HG02885 (cell line): ENCODE measurements around the gene MAP3K7.

ENCODE experiments used
- ATAC-seq: cut with Tn5 transposase; IDR thresholded peaks from one replicate; pipeline ENCODE4 v1.9.1; 2021; ENCODE audit warnings: mild to moderate bottlenecking; ENCODE audit not compliant: unreplicated experiment, poor library complexity

Gene MAP3K7

DNA sequence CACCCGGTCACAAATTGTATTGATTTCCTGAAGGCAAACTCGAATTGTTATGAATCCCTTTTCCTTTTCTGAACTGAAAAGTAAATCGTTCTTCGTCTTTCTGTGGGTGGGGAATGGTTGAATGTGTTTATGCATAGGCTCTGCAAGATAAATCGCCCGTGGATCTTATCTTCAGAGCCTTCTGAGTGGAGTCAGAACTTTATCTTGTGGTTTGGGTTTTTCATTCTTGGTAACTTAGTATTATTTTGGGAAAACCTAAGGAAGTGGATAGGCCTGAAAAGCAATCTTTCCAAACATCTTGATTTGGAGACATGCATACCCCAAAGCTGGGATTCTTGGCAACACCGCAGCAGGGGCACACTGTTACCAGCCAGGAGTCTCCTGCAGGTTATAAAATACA is 122.4 kb downstream of the MAP3K7 start:
- ATAC-seq: no peak

DNA sequence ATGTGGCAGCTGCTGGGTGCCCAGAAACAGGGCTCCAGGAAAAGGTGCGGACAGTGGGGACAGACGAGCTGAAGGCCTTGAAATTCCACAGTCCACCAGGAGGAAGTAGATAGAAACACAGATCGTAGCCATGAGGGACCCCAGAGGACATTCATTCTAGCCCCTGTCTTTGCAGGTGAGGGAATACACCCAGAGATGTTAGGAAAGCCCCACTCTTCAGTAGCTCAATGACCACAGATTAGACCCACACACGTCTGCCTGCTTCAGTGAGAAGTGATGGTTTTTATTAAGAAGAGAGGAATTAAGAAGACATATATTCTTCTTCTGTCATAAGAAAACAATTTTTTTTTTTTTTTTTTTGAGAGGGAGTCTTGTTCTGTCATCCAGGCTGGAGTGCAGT is 123.0 kb downstream of the MAP3K7 start:
- ATAC-seq: no peak
